ENCODE results near the gene ITIH3. TPM values are rescaled to one million over a fixed set of nuclear protein-coding genes. Genes with fewer than 3 reads are reported as not detected.
"Not testable (repeated sequence)": the region's sequence is repeated elsewhere in the genome, so short reads cannot be mapped to it uniquely, and the experiment has no call there.

Gene ITIH3
- total and polyA plus RNA-seq, 10 of the 15 experiments (the other 5 are each of a cell fraction or from before 2014, with no cell fraction given) = 0.07 to 0.17 (median 0.15) TPM; not detected in 7

GRCh38 chr3:52775877-52776276 is 18.7 kb upstream of the ITIH3 start:
- CTCF ChIA-PET = no interaction called here
- Histone ChIP-seq H3K4me2 (ENCODE audit: control insufficient read depth, insufficient read depth) (no peak overlapping the region), H4K20me1 (ENCODE audit: control insufficient read depth, insufficient read depth) (no peaks in the 10 kb centered on the region), H3K27ac (ENCODE audit: control insufficient read depth, insufficient read depth) (no peak overlapping the region), H2AFZ (ENCODE audit: control insufficient read depth, low read depth, low read length) (no peak overlapping the region; the same call in 1 of the 2 replicates), H3K79me2 (ENCODE audit: control insufficient read depth, insufficient read depth, low read length) (no peaks in the 10 kb centered on the region), H3K4me1 (ENCODE audit: control insufficient read depth, insufficient read depth, low read length) (peaks cover 11% of the 10 kb centered on the region), H3K36me3 (ENCODE audit: control insufficient read depth in 2 of 2, insufficient read depth in 2 of 2, low read length in 1 of 2) (no peaks in the 10 kb centered on the region), H3K9ac (ENCODE audit: control insufficient read depth, insufficient read depth, low read length) (no peak overlapping the region), H3K9me3 (replicated peaks; ENCODE audit: control insufficient read depth, insufficient read depth, low read length) (no peaks in the 10 kb centered on the region), H3K27me3 (replicated peaks in 1 of 2; ENCODE audit: control insufficient read depth in 2 of 2, insufficient read depth in 2 of 2, low read length in 1 of 2) (no peaks in the 10 kb centered on the region), H3K4me3 (no peak overlapping the region)
- in situ Hi-C loops (cut with MboI) (no loop called here), intact Hi-C loops (cut with micrococcal nuclease; ENCODE audit: unreplicated experiment) (no loop called here)
- TF ChIP-seq STAT3 (IDR thresholded peaks at IDR 0.05; ENCODE audit: low read depth, low read length) (no peak), FOXM1 (IDR thresholded peaks at IDR 0.05; ENCODE audit: low read depth, low read length) (no peak), CEBPB (IDR thresholded peaks at IDR 0.05; ENCODE audit: borderline replicate concordance in 1 of 2, low read depth in 2 of 2, low read length in 2 of 2) (no peak), CHD4 (IDR thresholded peaks at IDR 0.05) (no peak)
- TF ChIP-seq, protein P1, sequence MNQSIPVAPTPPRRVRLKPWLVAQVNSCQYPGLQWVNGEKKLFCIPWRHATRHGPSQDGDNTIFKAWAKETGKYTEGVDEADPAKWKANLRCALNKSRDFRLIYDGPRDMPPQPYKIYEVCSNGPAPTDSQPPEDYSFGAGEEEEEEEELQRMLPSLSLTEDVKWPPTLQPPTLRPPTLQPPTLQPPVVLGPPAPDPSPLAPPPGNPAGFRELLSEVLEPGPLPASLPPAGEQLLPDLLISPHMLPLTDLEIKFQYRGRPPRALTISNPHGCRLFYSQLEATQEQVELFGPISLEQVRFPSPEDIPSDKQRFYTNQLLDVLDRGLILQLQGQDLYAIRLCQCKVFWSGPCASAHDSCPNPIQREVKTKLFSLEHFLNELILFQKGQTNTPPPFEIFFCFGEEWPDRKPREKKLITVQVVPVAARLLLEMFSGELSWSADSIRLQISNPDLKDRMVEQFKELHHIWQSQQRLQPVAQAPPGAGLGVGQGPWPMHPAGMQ (IDR thresholded peaks at IDR 0.05; ENCODE audit: borderline replicate concordance) = no peak
- TF ChIP-seq, protein P2, sequence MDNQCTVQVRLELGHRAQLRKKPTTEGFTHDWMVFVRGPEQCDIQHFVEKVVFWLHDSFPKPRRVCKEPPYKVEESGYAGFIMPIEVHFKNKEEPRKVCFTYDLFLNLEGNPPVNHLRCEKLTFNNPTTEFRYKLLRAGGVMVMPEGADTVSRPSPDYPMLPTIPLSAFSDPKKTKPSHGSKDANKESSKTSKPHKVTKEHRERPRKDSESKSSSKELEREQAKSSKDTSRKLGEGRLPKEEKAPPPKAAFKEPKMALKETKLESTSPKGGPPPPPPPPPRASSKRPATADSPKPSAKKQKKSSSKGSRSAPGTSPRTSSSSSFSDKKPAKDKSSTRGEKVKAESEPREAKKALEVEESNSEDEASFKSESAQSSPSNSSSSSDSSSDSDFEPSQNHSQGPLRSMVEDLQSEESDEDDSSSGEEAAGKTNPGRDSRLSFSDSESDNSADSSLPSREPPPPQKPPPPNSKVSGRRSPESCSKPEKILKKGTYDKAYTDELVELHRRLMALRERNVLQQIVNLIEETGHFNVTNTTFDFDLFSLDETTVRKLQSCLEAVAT (IDR thresholded peaks at IDR 0.05) = no peak
- TF ChIP-seq, protein P3, sequence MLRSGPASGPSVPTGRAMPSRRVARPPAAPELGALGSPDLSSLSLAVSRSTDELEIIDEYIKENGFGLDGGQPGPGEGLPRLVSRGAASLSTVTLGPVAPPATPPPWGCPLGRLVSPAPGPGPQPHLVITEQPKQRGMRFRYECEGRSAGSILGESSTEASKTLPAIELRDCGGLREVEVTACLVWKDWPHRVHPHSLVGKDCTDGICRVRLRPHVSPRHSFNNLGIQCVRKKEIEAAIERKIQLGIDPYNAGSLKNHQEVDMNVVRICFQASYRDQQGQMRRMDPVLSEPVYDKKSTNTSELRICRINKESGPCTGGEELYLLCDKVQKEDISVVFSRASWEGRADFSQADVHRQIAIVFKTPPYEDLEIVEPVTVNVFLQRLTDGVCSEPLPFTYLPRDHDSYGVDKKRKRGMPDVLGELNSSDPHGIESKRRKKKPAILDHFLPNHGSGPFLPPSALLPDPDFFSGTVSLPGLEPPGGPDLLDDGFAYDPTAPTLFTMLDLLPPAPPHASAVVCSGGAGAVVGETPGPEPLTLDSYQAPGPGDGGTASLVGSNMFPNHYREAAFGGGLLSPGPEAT (IDR thresholded peaks at IDR 0.05; ENCODE audit: low read depth) = no peak
- SMC1A ChIA-PET (ENCODE audit: uncharacterized antibody, unreplicated experiment) = no interaction called here
- POLR2A ChIA-PET = interaction anchor here (0.6 kb wide), 1 partner anchor 21 kb away, joined by 4 read pairs; no protein-coding TSS in a partner anchor
- no TSS peak for BruUV-seq (replicated peaks)
- ATAC-seq (no peak), DNase-seq (ENCODE audit: low read depth, low spot score) (no peak), FAIRE-seq (no peak)
- 46% methylated on average over 8 of the region's 8 CpGs for WGBS (ENCODE audit: insufficient coverage, insufficient replicate concordance, low lambda C conversion rate, missing lambda C conversion rate)
- RAD21 ChIA-PET (ENCODE audit: unreplicated experiment) = no interaction called here

- in situ Hi-C loops (cut with MboI); RAD21 ChIA-PET (ENCODE audit: unreplicated experiment); H3K79me2 ChIP-seq (ENCODE audit: control insufficient read depth, insufficient read depth, low read length); BruUV-seq (replicated peaks); H3K36me3 ChIP-seq (ENCODE audit: control insufficient read depth in 2 of 2, insufficient read depth in 2 of 2, low read length in 1 of 2); DNase-seq (ENCODE audit: low read depth, low spot score); H3K9me3 ChIP-seq (replicated peaks; ENCODE audit: control insufficient read depth, insufficient read depth, low read length); H3K4me2 ChIP-seq (ENCODE audit: control insufficient read depth, insufficient read depth); intact Hi-C loops (cut with micrococcal nuclease; ENCODE audit: unreplicated experiment); H3K9ac ChIP-seq (ENCODE audit: control insufficient read depth, insufficient read depth, low read length); ATAC-seq; H2AFZ ChIP-seq (ENCODE audit: control insufficient read depth, low read depth, low read length); H3K4me3 ChIP-seq; H3K27ac ChIP-seq (ENCODE audit: control insufficient read depth, insufficient read depth); H4K20me1 ChIP-seq (ENCODE audit: control insufficient read depth, insufficient read depth); H3K27me3 ChIP-seq (replicated peaks in 1 of 2; ENCODE audit: control insufficient read depth in 2 of 2, insufficient read depth in 2 of 2, low read length in 1 of 2); FAIRE-seq; SMC1A ChIA-PET (ENCODE audit: uncharacterized antibody, unreplicated experiment): not testable (repeated sequence)
- CTCF ChIA-PET = interaction anchor here (0.6 kb wide), 1 partner anchor 1386 kb away, joined by 3 read pairs; no protein-coding TSS in a partner anchor
- H3K4me1 ChIP-seq (ENCODE audit: control insufficient read depth, insufficient read depth, low read length) = peaks cover 11% of the 10 kb centered on the region
- WGBS (ENCODE audit: insufficient coverage, insufficient replicate concordance, low lambda C conversion rate, missing lambda C conversion rate) = 61% methylated on average over 6 of the region's 6 CpGs
- POLR2A ChIA-PET = interaction anchor here (0.6 to 0.7 kb wide), 2 partner anchors 22 to 264 kb away, joined by 3 to 4 read pairs; no protein-coding TSS in a partner anchor
Observed at GRCh38 chr3:52776486-52776885, 18.1 kb upstream of the ITIH3 start.
